Esophagus squamous epithelium (tissue), 4 donors: ENCODE measurements around the gene VPS35L.

ENCODE experiments used
- CTCF ChIP-seq, 6 experiments: fragments of 450-650 bp in 4 of 6; fragments of 200-600 bp in 2 of 6; sonication (generic) in 2 of 6; IDR thresholded peaks; one replicate each; pipeline ENCODE4 v1.5.1; 2016 to 2019; ENCODE audit warnings: antibody characterized with exemption in 6 of 6, mild to moderate bottlenecking in 4 of 6, moderate library complexity in 4 of 6
- POLR2A ChIP-seq, 4 donors: fragments of 450-650 bp; IDR thresholded peaks; one replicate each; pipeline ENCODE4 v1.6.1; 2017; ENCODE audit warnings: antibody characterized with exemption in 4 of 4, mild to moderate bottlenecking in 4 of 4, moderate library complexity in 3 of 4

GRCh38 chr16:19589106-19589505, 33.6 kb downstream of the VPS35L start:
- TF ChIP-seq CTCF (IDR thresholded peaks at IDR 0.05) (no peak), POLR2A (IDR thresholded peaks at IDR 0.05) (no peak)
